22Rv1 (cell line): ENCODE data around the gene RRP36.

Source experiments
- ZFX ChIP-seq: fragments of 450-650 bp; IDR thresholded peaks from 2 replicates; pipeline ENCODE4 v1.6.1; 2017; ENCODE audit warnings: antibody characterized with exemption, borderline replicate concordance
- TF ChIP-seq, protein P1 (sequence below): fragments of 450-650 bp; IDR thresholded peaks from 2 replicates; pipeline ENCODE4 v1.5.1; 2017; ENCODE audit warnings: mild to moderate bottlenecking

DNA sequence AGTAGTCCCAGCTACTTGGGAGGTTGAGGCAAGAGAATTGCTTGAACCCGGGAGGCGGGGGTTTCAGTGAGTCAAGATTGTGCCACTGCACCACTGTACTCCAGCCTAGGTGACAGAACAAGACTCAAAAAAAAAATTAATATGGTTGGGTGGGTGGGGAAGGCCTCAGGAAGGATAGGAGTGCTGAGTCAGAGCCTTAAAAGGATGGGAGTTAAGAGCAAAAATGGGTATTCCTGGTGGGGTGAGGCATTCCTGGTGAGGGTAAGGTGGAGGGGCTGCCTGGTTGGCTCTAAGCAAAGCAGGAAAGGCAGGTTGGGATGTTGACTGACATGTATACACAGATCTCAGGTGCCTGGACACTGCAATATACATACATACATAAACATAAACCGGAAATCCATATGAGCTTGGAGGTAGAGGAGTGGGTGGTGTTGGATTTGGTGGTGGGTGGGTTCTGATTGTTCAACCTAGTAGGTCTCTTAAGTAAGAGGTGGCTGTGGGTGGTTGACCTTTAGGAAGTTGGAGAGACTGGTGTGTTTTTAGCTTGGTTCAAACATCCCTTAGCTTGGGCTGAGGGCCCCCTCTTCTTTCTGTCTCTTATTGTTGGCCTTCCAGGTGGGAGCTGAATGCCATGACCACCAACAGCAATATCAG, 1.2 kb upstream of the RRP36 start:
- TF ChIP-seq, protein P1, sequence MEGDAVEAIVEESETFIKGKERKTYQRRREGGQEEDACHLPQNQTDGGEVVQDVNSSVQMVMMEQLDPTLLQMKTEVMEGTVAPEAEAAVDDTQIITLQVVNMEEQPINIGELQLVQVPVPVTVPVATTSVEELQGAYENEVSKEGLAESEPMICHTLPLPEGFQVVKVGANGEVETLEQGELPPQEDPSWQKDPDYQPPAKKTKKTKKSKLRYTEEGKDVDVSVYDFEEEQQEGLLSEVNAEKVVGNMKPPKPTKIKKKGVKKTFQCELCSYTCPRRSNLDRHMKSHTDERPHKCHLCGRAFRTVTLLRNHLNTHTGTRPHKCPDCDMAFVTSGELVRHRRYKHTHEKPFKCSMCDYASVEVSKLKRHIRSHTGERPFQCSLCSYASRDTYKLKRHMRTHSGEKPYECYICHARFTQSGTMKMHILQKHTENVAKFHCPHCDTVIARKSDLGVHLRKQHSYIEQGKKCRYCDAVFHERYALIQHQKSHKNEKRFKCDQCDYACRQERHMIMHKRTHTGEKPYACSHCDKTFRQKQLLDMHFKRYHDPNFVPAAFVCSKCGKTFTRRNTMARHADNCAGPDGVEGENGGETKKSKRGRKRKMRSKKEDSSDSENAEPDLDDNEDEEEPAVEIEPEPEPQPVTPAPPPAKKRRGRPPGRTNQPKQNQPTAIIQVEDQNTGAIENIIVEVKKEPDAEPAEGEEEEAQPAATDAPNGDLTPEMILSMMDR = no peak
- TF ChIP-seq ZFX = no peak
